H9 (cell line): Measurements from ENCODE around the gene FADD. TPM values are rescaled to one million over a fixed set of nuclear protein-coding genes. Genes with fewer than 3 reads are reported as not detected.

Experiments
- DNase-seq: peaks from one replicate; pipeline ENCODE4 v3.0.0-alpha.2; 2017
- H2AFZ ChIP-seq: one replicate; pipeline ENCODE4 v1.6.1; 2013; ENCODE audit warnings: mild to moderate bottlenecking, low read length, control low read depth, moderate library complexity
- H2AK5ac ChIP-seq: 2 replicates; pipeline ENCODE4 v1.6.1; 2013; ENCODE audit warnings: low read length, control low read depth, mixed read lengths; ENCODE audit not compliant: insufficient read length
- H2BK120ac ChIP-seq: one replicate; pipeline ENCODE4 v1.6.1; 2013; ENCODE audit warnings: low read depth, mild to moderate bottlenecking, low read length, control low read depth, inconsistent platforms; ENCODE audit not compliant: poor library complexity, severe bottlenecking
- H2BK12ac ChIP-seq: 2 replicates; pipeline ENCODE4 v1.6.1; 2013; ENCODE audit warnings: low read length, control low read depth, mixed read lengths, low read depth; ENCODE audit not compliant: insufficient read length
- H2BK15ac ChIP-seq: 2 replicates; pipeline ENCODE4 v1.6.1; 2013; ENCODE audit warnings: low read depth, low read length, control low read depth
- H2BK20ac ChIP-seq: one replicate; pipeline ENCODE4 v1.6.1; 2013; ENCODE audit warnings: low read depth, mild to moderate bottlenecking, low read length, control low read depth, inconsistent platforms; ENCODE audit not compliant: poor library complexity, severe bottlenecking
- H2BK5ac ChIP-seq: 2 replicates; pipeline ENCODE4 v1.6.1; 2013; ENCODE audit warnings: low read length, control low read depth, mixed read lengths; ENCODE audit not compliant: insufficient read length
- H3K14ac ChIP-seq: 2 replicates; pipeline ENCODE4 v1.6.1; 2013; ENCODE audit warnings: low read length, control low read depth; ENCODE audit not compliant: insufficient read depth
- H3K18ac ChIP-seq: 2 replicates; pipeline ENCODE4 v1.6.1; 2013; ENCODE audit warnings: low read depth, mild to moderate bottlenecking, mixed read lengths, low read length, control low read depth; ENCODE audit not compliant: insufficient read length
- H3K23ac ChIP-seq: 2 replicates; pipeline ENCODE4 v1.6.1; 2013; ENCODE audit warnings: low read length, control low read depth, mixed read lengths, low read depth; ENCODE audit not compliant: insufficient read length
- H3K23me2 ChIP-seq: 2 replicates; pipeline ENCODE4 v1.6.1; 2013; ENCODE audit warnings: low read depth, mild to moderate bottlenecking, mixed read lengths, low read length, control low read depth; ENCODE audit not compliant: insufficient read length, poor library complexity, severe bottlenecking
- H3K27ac ChIP-seq: 2 replicates; pipeline ENCODE4 v1.5.1; 2013; ENCODE audit warnings: low read length, control low read depth, mixed read lengths, low read depth; ENCODE audit not compliant: insufficient read length
- H3K27me3 ChIP-seq: 2 replicates; pipeline ENCODE4 v1.6.1; 2013; ENCODE audit warnings: low read length, control low read depth, inconsistent platforms; ENCODE audit not compliant: insufficient read depth
- H3K4ac ChIP-seq: 2 replicates; pipeline ENCODE4 v1.6.1; 2013; ENCODE audit warnings: low read depth, mild to moderate bottlenecking, control low read depth, inconsistent platforms, low read length, moderate library complexity
- H3K4me1 ChIP-seq: 2 replicates; pipeline ENCODE4 v1.6.1; 2013; ENCODE audit warnings: low read length, control low read depth, inconsistent platforms; ENCODE audit not compliant: insufficient read depth
- H3K4me2 ChIP-seq: 2 replicates; pipeline ENCODE4 v1.6.1; 2013; ENCODE audit warnings: low read length, control low read depth, mixed read lengths; ENCODE audit not compliant: insufficient read length, insufficient read depth
- H3K56ac ChIP-seq: 2 replicates; pipeline ENCODE4 v1.6.1; 2013; ENCODE audit warnings: low read depth, mild to moderate bottlenecking, mixed read lengths, low read length, control low read depth; ENCODE audit not compliant: insufficient read length
- H3K79me1 ChIP-seq: 2 replicates; pipeline ENCODE4 v1.6.1; 2013; ENCODE audit warnings: low read depth, mild to moderate bottlenecking, moderate library complexity, low read length, control low read depth, inconsistent platforms; ENCODE audit not compliant: insufficient read depth, poor library complexity, severe bottlenecking
- H3K79me2 ChIP-seq: 2 replicates; pipeline ENCODE4 v1.6.1; 2013; ENCODE audit warnings: low read length, control low read depth, inconsistent platforms; ENCODE audit not compliant: insufficient read depth
- H3K9ac ChIP-seq: 2 replicates; pipeline ENCODE4 v1.6.1; 2013; ENCODE audit warnings: low read length, control low read depth, mixed read lengths; ENCODE audit not compliant: insufficient read length; ENCODE audit errors: extremely low read depth
- H3K9me3 ChIP-seq: one replicate; pipeline ENCODE4 v1.6.1; 2013; ENCODE audit warnings: low read depth, low read length, inconsistent platforms; ENCODE audit not compliant: control insufficient read depth
- H3T11ph ChIP-seq: one replicate; pipeline ENCODE4 v1.6.1; 2013; ENCODE audit warnings: mild to moderate bottlenecking, low read length, control low read depth, inconsistent platforms
- H4K20me1 ChIP-seq: one replicate; pipeline ENCODE4 v1.6.1; 2013; ENCODE audit not compliant: control insufficient read depth, insufficient read length, insufficient read depth
- H4K5ac ChIP-seq: 2 replicates; pipeline ENCODE4 v1.6.1; 2013; ENCODE audit warnings: low read depth, mild to moderate bottlenecking, mixed read lengths, low read length, control low read depth; ENCODE audit not compliant: insufficient read length
- H4K8ac ChIP-seq: replicated peaks from 2 replicates; pipeline ENCODE4 v1.6.1; 2013; ENCODE audit warnings: low read length, control low read depth, mixed read lengths, low read depth; ENCODE audit not compliant: insufficient read length
- H4K91ac ChIP-seq: 2 replicates; pipeline ENCODE4 v1.6.1; 2013; ENCODE audit warnings: low read depth, mild to moderate bottlenecking, moderate library complexity, mixed read lengths, low read length, control low read depth; ENCODE audit not compliant: insufficient read length
- H3K27ac Mint-ChIP-seq, 3 experiments: 2 replicates in 2 of 3; 3 replicates in 1 of 3; pipeline ENCODE4 v1.8.0; 2020 to 2021; ENCODE audit warnings: mixed read lengths in 3 of 3, mild to moderate bottlenecking in 1 of 3, moderate library complexity in 1 of 3
- H3K27me3 Mint-ChIP-seq: 2 replicates; pipeline ENCODE4 v1.8.0; 2021; ENCODE audit warnings: low read depth, mild to moderate bottlenecking, moderate library complexity, mixed read lengths
- H3K36me3 Mint-ChIP-seq, 3 experiments: 2 replicates in 2 of 3; 3 replicates in 1 of 3; pipeline ENCODE4 v1.8.0; 2020 to 2021; ENCODE audit warnings: low read depth in 3 of 3, mixed read lengths in 3 of 3; ENCODE audit not compliant: insufficient read depth in 1 of 3
- H3K4me1 Mint-ChIP-seq, 2 experiments: 2 replicates each; pipeline ENCODE4 v1.8.0; 2020; ENCODE audit warnings: mixed read lengths in 2 of 2
- H3K4me3 Mint-ChIP-seq, 2 experiments: 2 replicates in 1 of 2; 3 replicates in 1 of 2; pipeline ENCODE4 v1.8.0; 2020 to 2021; ENCODE audit warnings: mild to moderate bottlenecking in 2 of 2, mixed read lengths in 2 of 2, moderate library complexity in 1 of 2
- H3K9me3 Mint-ChIP-seq, 2 experiments: 2 replicates in 1 of 2; 3 replicates in 1 of 2; pipeline ENCODE4 v1.8.0; 2020; ENCODE audit warnings: mild to moderate bottlenecking in 2 of 2, mixed read lengths in 2 of 2, moderate library complexity in 1 of 2
- CTCF ChIP-seq: fragments of 200-600 bp; sonication (generic); conservative IDR thresholded peaks from 3 replicates; pipeline ENCODE4 v1.8.0; 2021; ENCODE audit warnings: antibody characterized with exemption, mild to moderate bottlenecking
- WGBS: extraction: QIAGEN DNeasy Blood & Tissue Kit; methylation state at CpG from one replicate; pipeline ENCODE4 v1.1.7; 2013; ENCODE audit warnings: missing lambda C conversion rate, low lambda C conversion rate, mixed read lengths; ENCODE audit not compliant: insufficient read length; ENCODE audit errors: extremely low coverage; 5-methylcytosine and 5-hydroxymethylcytosine counted together
- total RNA-seq: library from RNA; stranded (reverse); gene quantifications from 2 replicates; pipeline ENCODE4 v1.2.1, GENCODE V29; 2021

Gene FADD
- total RNA-seq, 1 experiment from 2014 or later, result 51.1 TPM

GRCh38 chr11:70168405-70168754 is 34.7 kb upstream of the FADD start:
- H3K4me3 Mint-ChIP-seq, result no peak overlapping the region
- H3K9ac ChIP-seq, result no peak overlapping the region

More at GRCh38 chr11:70168405-70168754, 34.7 kb upstream of the FADD start:
- Histone ChIP-seq H2BK12ac (no peak overlapping the region), H3K4ac (no peak overlapping the region), H2BK5ac (no peak overlapping the region), H3K9me3 (no peaks in the 10 kb centered on the region), H3K23me2 (no peaks in the 10 kb centered on the region), H3K14ac (no peak overlapping the region), H3K4me1 (no peaks in the 10 kb centered on the region), H3K27me3 (no peaks in the 10 kb centered on the region), H3K18ac (no peak overlapping the region), H2BK120ac (no peak overlapping the region), H4K91ac (no peak overlapping the region), H3K23ac (no peak overlapping the region), H2AK5ac (no peak overlapping the region), H4K8ac (no peak overlapping the region), H2BK15ac (no peak overlapping the region), H3K27ac (no peak overlapping the region), H3K79me2 (no peaks in the 10 kb centered on the region), H2AFZ (no peak overlapping the region), H4K20me1 (no peaks in the 10 kb centered on the region), H3K79me1 (no peaks in the 10 kb centered on the region), H2BK20ac (no peak overlapping the region), H3T11ph (no peak overlapping the region), H3K4me2 (no peak overlapping the region), H3K56ac (no peak overlapping the region), H4K5ac (no peak overlapping the region)
- no CpG with 5 or more reads among the region's 6 CpGs for WGBS
- Mint-ChIP-seq H3K36me3 (peaks cover 0 to 5% (median 0%) of the 10 kb centered on the region in 3 experiments; a peak in 1 of 7 replicates), H3K27ac (no peak overlapping the region), H3K27me3 (peaks cover 5% of the 10 kb centered on the region), H3K4me1 (peaks cover 4 to 7% of the 10 kb centered on the region in 2 experiments), H3K9me3 (no peaks in the 10 kb centered on the region)
- DNase-seq, result no peak
- TF ChIP-seq CTCF, result no peak
